Measurements from ENCODE around the gene SLC6A8.
"Not testable (repeated sequence)": the region's sequence is repeated elsewhere in the genome, so short reads cannot be mapped to it uniquely, and the experiment has no call there.

The SLC6A8 gene

GRCh38 chrX:153699210-153699783, 11.6 kb downstream of the SLC6A8 start:
- not testable (repeated sequence) for H2BK5ac ChIP-seq (ENCODE audit: low read length); H2AFZ ChIP-seq (ENCODE audit: low read length); H3K4me2 ChIP-seq (ENCODE audit: insufficient read depth, low read length, poor library complexity, severe bottlenecking); H3K14ac ChIP-seq (ENCODE audit: low read length); H3K27ac ChIP-seq (replicated peaks; ENCODE audit: low read length); H4K91ac ChIP-seq (ENCODE audit: low read depth, low read length, poor library complexity); H2BK120ac ChIP-seq (ENCODE audit: low read depth, low read length); H3K18ac ChIP-seq (ENCODE audit: low read length); H2AK5ac ChIP-seq (ENCODE audit: low read depth, low read length); H3K9me3 ChIP-seq (replicated peaks in 1 of 2; ENCODE audit: control insufficient read depth in 2 of 2, insufficient read depth in 1 of 2, low read depth in 1 of 2, low read length in 2 of 2); H3K79me1 ChIP-seq (ENCODE audit: low read depth, low read length); H2BK12ac ChIP-seq (ENCODE audit: low read length); H2BK15ac ChIP-seq (ENCODE audit: low read length); H3K9ac ChIP-seq (ENCODE audit: low read depth, low read length, poor library complexity); H3K23ac ChIP-seq (ENCODE audit: low read depth, low read length, poor library complexity); DNase-seq (ENCODE audit: low spot score); H3K4ac ChIP-seq (ENCODE audit: low read length); H3K4me3 ChIP-seq (ENCODE audit: low read length in 2 of 2); H4K8ac ChIP-seq (ENCODE audit: low read depth, low read length); H3K4me1 ChIP-seq (ENCODE audit: control insufficient read depth in 2 of 2, insufficient read depth in 1 of 2, low read depth in 1 of 2, low read length in 2 of 2)
- Histone ChIP-seq H3K27me3 (ENCODE audit: control insufficient read depth in 3 of 3, insufficient read depth in 3 of 3, low read depth in 1 of 3, low read length in 3 of 3) (peaks cover 0 to 25% (median 0%) of the 10 kb centered on the region in 3 experiments), H3K36me3 (replicated peaks in 1 of 2; ENCODE audit: control insufficient read depth in 2 of 2, insufficient read depth in 2 of 2, low read length in 2 of 2) (peaks cover 2 to 47% of the 10 kb centered on the region in 2 donors)
- no CpG with 5 or more reads among the region's 16 CpGs for WGBS, 2 donors (ENCODE audit: extremely low coverage in 2 of 2, insufficient read length in 2 of 2, insufficient replicate concordance in 1 of 2)

GRCh38 chrX:153699784-153700371, 12.2 kb downstream of the SLC6A8 start:
- H2BK12ac ChIP-seq (ENCODE audit: low read length); H3K23ac ChIP-seq (ENCODE audit: low read depth, low read length, poor library complexity); H2BK5ac ChIP-seq (ENCODE audit: low read length); H2AK5ac ChIP-seq (ENCODE audit: low read depth, low read length); H3K79me1 ChIP-seq (ENCODE audit: low read depth, low read length); H3K18ac ChIP-seq (ENCODE audit: low read length); H3K4me1 ChIP-seq (ENCODE audit: control insufficient read depth in 2 of 2, insufficient read depth in 1 of 2, low read depth in 1 of 2, low read length in 2 of 2); H3K4me2 ChIP-seq (ENCODE audit: insufficient read depth, low read length, poor library complexity, severe bottlenecking); H4K8ac ChIP-seq (ENCODE audit: low read depth, low read length); H3K27ac ChIP-seq (replicated peaks; ENCODE audit: low read length); H3K9ac ChIP-seq (ENCODE audit: low read depth, low read length, poor library complexity); H3K4ac ChIP-seq (ENCODE audit: low read length); H3K9me3 ChIP-seq (replicated peaks in 1 of 2; ENCODE audit: control insufficient read depth in 2 of 2, insufficient read depth in 1 of 2, low read depth in 1 of 2, low read length in 2 of 2); H4K91ac ChIP-seq (ENCODE audit: low read depth, low read length, poor library complexity); H2AFZ ChIP-seq (ENCODE audit: low read length); H3K4me3 ChIP-seq (ENCODE audit: low read length in 2 of 2); H3K14ac ChIP-seq (ENCODE audit: low read length); H2BK120ac ChIP-seq (ENCODE audit: low read depth, low read length); H2BK15ac ChIP-seq (ENCODE audit: low read length); DNase-seq (ENCODE audit: low spot score): not testable (repeated sequence)
- peaks cover 0 to 26% (median 0%) of the 10 kb centered on the region in 3 experiments for H3K27me3 ChIP-seq (ENCODE audit: control insufficient read depth in 3 of 3, insufficient read depth in 3 of 3, low read depth in 1 of 3, low read length in 3 of 3)
- WGBS, 2 donors (ENCODE audit: extremely low coverage in 2 of 2, insufficient read length in 2 of 2, insufficient replicate concordance in 1 of 2), result no CpG with 5 or more reads among the region's 18 CpGs
- H3K36me3 ChIP-seq (replicated peaks in 1 of 2; ENCODE audit: control insufficient read depth in 2 of 2, insufficient read depth in 2 of 2, low read length in 2 of 2), result peaks cover 2 to 48% of the 10 kb centered on the region in 2 donors

GRCh38 chrX:153700376-153700945, 12.7 kb downstream of the SLC6A8 start:
- no CpG with 5 or more reads among the region's 15 CpGs for WGBS, 2 donors (ENCODE audit: extremely low coverage in 2 of 2, insufficient read length in 2 of 2, insufficient replicate concordance in 1 of 2)

GRCh38 chrX:153700967-153701366, 13.2 kb downstream of the SLC6A8 start:
- no peak overlapping the region for H2BK15ac ChIP-seq (ENCODE audit: low read length)
- no peak overlapping the region for H4K91ac ChIP-seq (ENCODE audit: low read depth, low read length, poor library complexity)
- H3K27me3 ChIP-seq (ENCODE audit: control insufficient read depth in 3 of 3, insufficient read depth in 3 of 3, low read depth in 1 of 3, low read length in 3 of 3), result peaks cover 0 to 26% (median 0%) of the 10 kb centered on the region in 3 experiments
- H3K9me3 ChIP-seq (replicated peaks in 1 of 2; ENCODE audit: control insufficient read depth in 2 of 2, insufficient read depth in 1 of 2, low read depth in 1 of 2, low read length in 2 of 2), result no peaks in the 10 kb centered on the region
- H2BK12ac ChIP-seq (ENCODE audit: low read length), result no peak overlapping the region
- H4K8ac ChIP-seq (ENCODE audit: low read depth, low read length), result no peak overlapping the region
- no peak overlapping the region for H3K27ac ChIP-seq (replicated peaks; ENCODE audit: low read length)
- H3K23ac ChIP-seq (ENCODE audit: low read depth, low read length, poor library complexity), result no peak overlapping the region
- no peak overlapping the region for H2AK5ac ChIP-seq (ENCODE audit: low read depth, low read length)
- H3K4me1 ChIP-seq (ENCODE audit: control insufficient read depth in 2 of 2, insufficient read depth in 1 of 2, low read depth in 1 of 2, low read length in 2 of 2), result no peaks in the 10 kb centered on the region
- no peak overlapping the region for H2AFZ ChIP-seq (ENCODE audit: low read length)
- peaks cover 2 to 39% of the 10 kb centered on the region in 2 donors for H3K36me3 ChIP-seq (replicated peaks in 1 of 2; ENCODE audit: control insufficient read depth in 2 of 2, insufficient read depth in 2 of 2, low read length in 2 of 2)
- no peak for DNase-seq (ENCODE audit: low spot score)
- H3K14ac ChIP-seq (ENCODE audit: low read length), result no peak overlapping the region
- H2BK120ac ChIP-seq (ENCODE audit: low read depth, low read length), result no peak overlapping the region
- no peak overlapping the region for H3K18ac ChIP-seq (ENCODE audit: low read length)
- no peak overlapping the region for H3K4me3 ChIP-seq (ENCODE audit: low read length in 2 of 2)
- no CpG with 5 or more reads among the region's 6 CpGs for WGBS, 2 donors (ENCODE audit: extremely low coverage in 2 of 2, insufficient read length in 2 of 2, insufficient replicate concordance in 1 of 2)
- no peak overlapping the region for H3K4me2 ChIP-seq (ENCODE audit: insufficient read depth, low read length, poor library complexity, severe bottlenecking)
- H3K79me1 ChIP-seq (ENCODE audit: low read depth, low read length), result no peaks in the 10 kb centered on the region
- H3K4ac ChIP-seq (ENCODE audit: low read length), result no peak overlapping the region
- no peak overlapping the region for H3K9ac ChIP-seq (ENCODE audit: low read depth, low read length, poor library complexity)
- no peak overlapping the region for H2BK5ac ChIP-seq (ENCODE audit: low read length)

More at GRCh38 chrX:153700376-153700945, 12.7 kb downstream of the SLC6A8 start:
- Histone ChIP-seq H3K4ac (ENCODE audit: low read length) (no peak overlapping the region), H3K14ac (ENCODE audit: low read length) (no peak overlapping the region), H3K18ac (ENCODE audit: low read length) (no peak overlapping the region), H3K23ac (ENCODE audit: low read depth, low read length, poor library complexity) (no peak overlapping the region), H2BK5ac (ENCODE audit: low read length) (no peak overlapping the region), H2AK5ac (ENCODE audit: low read depth, low read length) (no peak overlapping the region), H2AFZ (ENCODE audit: low read length) (no peak overlapping the region), H3K4me3 (ENCODE audit: low read length in 2 of 2) (no peak overlapping the region), H4K8ac (ENCODE audit: low read depth, low read length) (no peak overlapping the region), H2BK15ac (ENCODE audit: low read length) (no peak overlapping the region), H3K27me3 (ENCODE audit: control insufficient read depth in 3 of 3, insufficient read depth in 3 of 3, low read depth in 1 of 3, low read length in 3 of 3) (peaks cover 0 to 26% (median 0%) of the 10 kb centered on the region in 3 experiments), H3K36me3 (replicated peaks in 1 of 2; ENCODE audit: control insufficient read depth in 2 of 2, insufficient read depth in 2 of 2, low read length in 2 of 2) (peaks cover 2 to 44% of the 10 kb centered on the region in 2 donors), H3K79me1 (ENCODE audit: low read depth, low read length) (no peaks in the 10 kb centered on the region), H3K4me1 (ENCODE audit: control insufficient read depth in 2 of 2, insufficient read depth in 1 of 2, low read depth in 1 of 2, low read length in 2 of 2) (no peaks in the 10 kb centered on the region), H3K9me3 (replicated peaks in 1 of 2; ENCODE audit: control insufficient read depth in 2 of 2, insufficient read depth in 1 of 2, low read depth in 1 of 2, low read length in 2 of 2) (no peaks in the 10 kb centered on the region), H3K27ac (replicated peaks; ENCODE audit: low read length) (no peak overlapping the region), H3K9ac (ENCODE audit: low read depth, low read length, poor library complexity) (no peak overlapping the region), H2BK120ac (ENCODE audit: low read depth, low read length) (no peak overlapping the region), H4K91ac (ENCODE audit: low read depth, low read length, poor library complexity) (no peak overlapping the region), H3K4me2 (ENCODE audit: insufficient read depth, low read length, poor library complexity, severe bottlenecking) (no peak overlapping the region), H2BK12ac (ENCODE audit: low read length) (no peak overlapping the region)
- no peak for DNase-seq (ENCODE audit: low spot score)
